Loucy (cell line): ENCODE data around the gene ELMO2.

Experiments
- CTCF ChIP-seq: fragments of 200-600 bp; sonication (generic); conservative IDR thresholded peaks from 2 replicates; pipeline ENCODE4 v1.5.1; 2014; ENCODE audit warnings: mild to moderate bottlenecking, antibody characterized with exemption, low read length
- EZH2phosphoT487 ChIP-seq: fragments of 200-600 bp; IDR thresholded peaks from 2 replicates; pipeline ENCODE4 v1.6.1; 2018; ENCODE audit warnings: antibody characterized with exemption, mild to moderate bottlenecking, moderate library complexity, borderline replicate concordance

- no peak for TF ChIP-seq EZH2phosphoT487
- no peak for TF ChIP-seq CTCF
Observed at GRCh38 chr20:46322641-46323040, 83.8 kb downstream of the ELMO2 start.
